CD4-positive, alpha-beta T cell treated with Interleukin-1 beta for 1 hour (primary cell): ENCODE results near the gene FGD5.

Source experiments
- DNase-seq, 2 donors: peaks; one replicate each; pipeline ENCODE4 v3.0.0-alpha.2; 2020 to 2022

Gene FGD5

GRCh38 chr3:14788644-14789043 lies 30.1 kb upstream of the FGD5 start:
- no peak for DNase-seq

- no peak for DNase-seq
Measured at GRCh38 chr3:14789221-14789620, 29.5 kb upstream of the FGD5 start.

- no peak for DNase-seq
Measured at GRCh38 chr3:14789640-14790285, 29.0 kb upstream of the FGD5 start.

GRCh38 chr3:14791343-14791945 lies 27.3 kb upstream of the FGD5 start:
- peak; percentile 21 to 32 for DNase-seq

- DNase-seq: no peak
Measured at GRCh38 chr3:14792691-14793121, 26.1 kb upstream of the FGD5 start.

- DNase-seq: no peak
Measured at GRCh38 chr3:14793126-14793857, 25.5 kb upstream of the FGD5 start.

- DNase-seq: no peak
Measured at GRCh38 chr3:14793858-14794234, 24.9 kb upstream of the FGD5 start.

- DNase-seq: no peak
Measured at GRCh38 chr3:14794435-14794834, 24.3 kb upstream of the FGD5 start.

GRCh38 chr3:14795996-14796395 lies 22.8 kb upstream of the FGD5 start:
- DNase-seq: no peak

GRCh38 chr3:14796403-14797077 lies 22.2 kb upstream of the FGD5 start:
- DNase-seq: no peak

GRCh38 chr3:14797731-14798130 lies 21.0 kb upstream of the FGD5 start:
- DNase-seq: no peak

GRCh38 chr3:14798231-14798630 lies 20.5 kb upstream of the FGD5 start:
- no peak for DNase-seq

GRCh38 chr3:14799146-14799545 lies 19.6 kb upstream of the FGD5 start:
- DNase-seq: no peak

GRCh38 chr3:14801031-14801430 lies 17.7 kb upstream of the FGD5 start:
- DNase-seq: no peak

- DNase-seq: no peak
Measured at GRCh38 chr3:14801668-14802380, 16.9 kb upstream of the FGD5 start.

GRCh38 chr3:14802381-14802731 lies 16.4 kb upstream of the FGD5 start:
- no peak for DNase-seq

- DNase-seq: no peak
Measured at GRCh38 chr3:14803101-14803980, 15.4 kb upstream of the FGD5 start.

- DNase-seq: no peak
Measured at GRCh38 chr3:14803981-14804834, 14.6 kb upstream of the FGD5 start.

- DNase-seq: no peak
Measured at GRCh38 chr3:14804835-14805780, 13.7 kb upstream of the FGD5 start.
